ENCODE results near the gene TOMM20. TPM values are rescaled to one million over a fixed set of nuclear protein-coding genes. Genes with fewer than 3 reads are reported as not detected.

The TOMM20 gene
- total and polyA plus RNA-seq, 2 experiments from 2014 or later, result 138 to 159 TPM

DNA sequence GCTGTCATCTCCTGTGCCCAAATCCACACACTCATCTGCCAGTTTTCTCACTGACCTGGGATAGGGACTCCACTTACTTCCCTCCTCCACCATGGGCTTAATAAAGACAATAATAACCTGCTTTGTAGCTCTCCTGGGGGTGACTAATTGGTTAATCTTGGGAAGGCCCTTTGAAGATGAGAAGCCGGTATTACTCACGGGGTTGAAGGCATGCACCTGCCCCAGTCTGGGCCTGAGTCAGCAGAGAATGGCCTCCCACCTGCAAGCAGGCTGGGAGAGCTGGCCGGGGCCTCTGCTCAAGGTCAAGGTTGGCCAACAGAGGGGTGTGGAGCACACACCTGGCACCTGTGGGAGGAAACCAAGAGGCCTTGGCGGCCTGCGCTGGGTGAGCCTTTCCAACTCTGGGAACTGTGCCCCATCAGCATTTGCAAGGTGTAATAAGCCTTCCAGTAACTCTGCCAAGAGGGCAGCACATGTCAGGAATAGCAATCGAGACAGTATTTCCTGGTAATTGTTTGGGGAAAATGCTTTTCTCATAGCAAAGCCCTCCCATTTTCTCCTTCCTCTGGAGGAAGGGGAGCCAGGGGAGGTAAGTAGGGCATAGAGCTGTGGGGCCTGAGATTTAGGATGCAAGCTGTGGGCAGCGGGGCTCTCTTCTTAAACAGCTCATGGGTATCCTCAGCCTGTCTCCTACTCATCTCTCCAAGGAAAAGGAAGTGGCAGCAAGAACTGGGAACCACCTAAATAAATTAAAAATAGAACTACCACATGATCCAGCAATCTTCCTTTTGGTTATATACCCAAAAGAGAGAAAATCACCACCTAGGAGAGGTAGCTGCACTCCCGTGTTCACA is 49.0 kb downstream of the TOMM20 start:
- peaks cover 16% of the 10 kb centered on the region for H3F3A ChIP-seq (replicated peaks; ENCODE audit: low read depth)
- TF ChIP-seq POLR2AphosphoS5 (IDR thresholded peaks at IDR 0.05; ENCODE audit: low read depth) (no peak), STAT1 (IDR thresholded peaks at IDR 0.05; ENCODE audit: unreplicated experiment) (no peak), EZH2phosphoT487 (IDR thresholded peaks at IDR 0.05; ENCODE audit: unreplicated experiment) (no peak), EZH2 (IDR thresholded peaks at IDR 0.05; ENCODE audit: low read depth, unreplicated experiment) (no peak), JUNB (IDR thresholded peaks at IDR 0.05; ENCODE audit: unreplicated experiment) (no peak), NANOG (IDR thresholded peaks at IDR 0.05; ENCODE audit: borderline replicate concordance) (no peak), ZNF114 (CRISPR knock-in tag; IDR thresholded peaks at IDR 0.05) (no peak), ZNF331 (CRISPR knock-in tag; IDR thresholded peaks at IDR 0.05; ENCODE audit: low read depth) (no peak), CREB1 (CRISPR knock-in tag; IDR thresholded peaks at IDR 0.05; ENCODE audit: low read depth) (no peak)
- TF ChIP-seq, protein P1, sequence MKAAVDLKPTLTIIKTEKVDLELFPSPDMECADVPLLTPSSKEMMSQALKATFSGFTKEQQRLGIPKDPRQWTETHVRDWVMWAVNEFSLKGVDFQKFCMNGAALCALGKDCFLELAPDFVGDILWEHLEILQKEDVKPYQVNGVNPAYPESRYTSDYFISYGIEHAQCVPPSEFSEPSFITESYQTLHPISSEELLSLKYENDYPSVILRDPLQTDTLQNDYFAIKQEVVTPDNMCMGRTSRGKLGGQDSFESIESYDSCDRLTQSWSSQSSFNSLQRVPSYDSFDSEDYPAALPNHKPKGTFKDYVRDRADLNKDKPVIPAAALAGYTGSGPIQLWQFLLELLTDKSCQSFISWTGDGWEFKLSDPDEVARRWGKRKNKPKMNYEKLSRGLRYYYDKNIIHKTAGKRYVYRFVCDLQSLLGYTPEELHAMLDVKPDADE (IDR thresholded peaks at IDR 0.05), result no peak
- TF ChIP-seq, protein P2, sequence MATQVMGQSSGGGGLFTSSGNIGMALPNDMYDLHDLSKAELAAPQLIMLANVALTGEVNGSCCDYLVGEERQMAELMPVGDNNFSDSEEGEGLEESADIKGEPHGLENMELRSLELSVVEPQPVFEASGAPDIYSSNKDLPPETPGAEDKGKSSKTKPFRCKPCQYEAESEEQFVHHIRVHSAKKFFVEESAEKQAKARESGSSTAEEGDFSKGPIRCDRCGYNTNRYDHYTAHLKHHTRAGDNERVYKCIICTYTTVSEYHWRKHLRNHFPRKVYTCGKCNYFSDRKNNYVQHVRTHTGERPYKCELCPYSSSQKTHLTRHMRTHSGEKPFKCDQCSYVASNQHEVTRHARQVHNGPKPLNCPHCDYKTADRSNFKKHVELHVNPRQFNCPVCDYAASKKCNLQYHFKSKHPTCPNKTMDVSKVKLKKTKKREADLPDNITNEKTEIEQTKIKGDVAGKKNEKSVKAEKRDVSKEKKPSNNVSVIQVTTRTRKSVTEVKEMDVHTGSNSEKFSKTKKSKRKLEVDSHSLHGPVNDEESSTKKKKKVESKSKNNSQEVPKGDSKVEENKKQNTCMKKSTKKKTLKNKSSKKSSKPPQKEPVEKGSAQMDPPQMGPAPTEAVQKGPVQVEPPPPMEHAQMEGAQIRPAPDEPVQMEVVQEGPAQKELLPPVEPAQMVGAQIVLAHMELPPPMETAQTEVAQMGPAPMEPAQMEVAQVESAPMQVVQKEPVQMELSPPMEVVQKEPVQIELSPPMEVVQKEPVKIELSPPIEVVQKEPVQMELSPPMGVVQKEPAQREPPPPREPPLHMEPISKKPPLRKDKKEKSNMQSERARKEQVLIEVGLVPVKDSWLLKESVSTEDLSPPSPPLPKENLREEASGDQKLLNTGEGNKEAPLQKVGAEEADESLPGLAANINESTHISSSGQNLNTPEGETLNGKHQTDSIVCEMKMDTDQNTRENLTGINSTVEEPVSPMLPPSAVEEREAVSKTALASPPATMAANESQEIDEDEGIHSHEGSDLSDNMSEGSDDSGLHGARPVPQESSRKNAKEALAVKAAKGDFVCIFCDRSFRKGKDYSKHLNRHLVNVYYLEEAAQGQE (IDR thresholded peaks at IDR 0.05; ENCODE audit: unreplicated experiment), result no peak
- TF ChIP-seq, protein P3, sequence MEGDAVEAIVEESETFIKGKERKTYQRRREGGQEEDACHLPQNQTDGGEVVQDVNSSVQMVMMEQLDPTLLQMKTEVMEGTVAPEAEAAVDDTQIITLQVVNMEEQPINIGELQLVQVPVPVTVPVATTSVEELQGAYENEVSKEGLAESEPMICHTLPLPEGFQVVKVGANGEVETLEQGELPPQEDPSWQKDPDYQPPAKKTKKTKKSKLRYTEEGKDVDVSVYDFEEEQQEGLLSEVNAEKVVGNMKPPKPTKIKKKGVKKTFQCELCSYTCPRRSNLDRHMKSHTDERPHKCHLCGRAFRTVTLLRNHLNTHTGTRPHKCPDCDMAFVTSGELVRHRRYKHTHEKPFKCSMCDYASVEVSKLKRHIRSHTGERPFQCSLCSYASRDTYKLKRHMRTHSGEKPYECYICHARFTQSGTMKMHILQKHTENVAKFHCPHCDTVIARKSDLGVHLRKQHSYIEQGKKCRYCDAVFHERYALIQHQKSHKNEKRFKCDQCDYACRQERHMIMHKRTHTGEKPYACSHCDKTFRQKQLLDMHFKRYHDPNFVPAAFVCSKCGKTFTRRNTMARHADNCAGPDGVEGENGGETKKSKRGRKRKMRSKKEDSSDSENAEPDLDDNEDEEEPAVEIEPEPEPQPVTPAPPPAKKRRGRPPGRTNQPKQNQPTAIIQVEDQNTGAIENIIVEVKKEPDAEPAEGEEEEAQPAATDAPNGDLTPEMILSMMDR (conservative IDR thresholded peaks at IDR 0.05; ENCODE audit: low read depth in 2 of 2), result no peak
- TF ChIP-seq, protein P4, sequence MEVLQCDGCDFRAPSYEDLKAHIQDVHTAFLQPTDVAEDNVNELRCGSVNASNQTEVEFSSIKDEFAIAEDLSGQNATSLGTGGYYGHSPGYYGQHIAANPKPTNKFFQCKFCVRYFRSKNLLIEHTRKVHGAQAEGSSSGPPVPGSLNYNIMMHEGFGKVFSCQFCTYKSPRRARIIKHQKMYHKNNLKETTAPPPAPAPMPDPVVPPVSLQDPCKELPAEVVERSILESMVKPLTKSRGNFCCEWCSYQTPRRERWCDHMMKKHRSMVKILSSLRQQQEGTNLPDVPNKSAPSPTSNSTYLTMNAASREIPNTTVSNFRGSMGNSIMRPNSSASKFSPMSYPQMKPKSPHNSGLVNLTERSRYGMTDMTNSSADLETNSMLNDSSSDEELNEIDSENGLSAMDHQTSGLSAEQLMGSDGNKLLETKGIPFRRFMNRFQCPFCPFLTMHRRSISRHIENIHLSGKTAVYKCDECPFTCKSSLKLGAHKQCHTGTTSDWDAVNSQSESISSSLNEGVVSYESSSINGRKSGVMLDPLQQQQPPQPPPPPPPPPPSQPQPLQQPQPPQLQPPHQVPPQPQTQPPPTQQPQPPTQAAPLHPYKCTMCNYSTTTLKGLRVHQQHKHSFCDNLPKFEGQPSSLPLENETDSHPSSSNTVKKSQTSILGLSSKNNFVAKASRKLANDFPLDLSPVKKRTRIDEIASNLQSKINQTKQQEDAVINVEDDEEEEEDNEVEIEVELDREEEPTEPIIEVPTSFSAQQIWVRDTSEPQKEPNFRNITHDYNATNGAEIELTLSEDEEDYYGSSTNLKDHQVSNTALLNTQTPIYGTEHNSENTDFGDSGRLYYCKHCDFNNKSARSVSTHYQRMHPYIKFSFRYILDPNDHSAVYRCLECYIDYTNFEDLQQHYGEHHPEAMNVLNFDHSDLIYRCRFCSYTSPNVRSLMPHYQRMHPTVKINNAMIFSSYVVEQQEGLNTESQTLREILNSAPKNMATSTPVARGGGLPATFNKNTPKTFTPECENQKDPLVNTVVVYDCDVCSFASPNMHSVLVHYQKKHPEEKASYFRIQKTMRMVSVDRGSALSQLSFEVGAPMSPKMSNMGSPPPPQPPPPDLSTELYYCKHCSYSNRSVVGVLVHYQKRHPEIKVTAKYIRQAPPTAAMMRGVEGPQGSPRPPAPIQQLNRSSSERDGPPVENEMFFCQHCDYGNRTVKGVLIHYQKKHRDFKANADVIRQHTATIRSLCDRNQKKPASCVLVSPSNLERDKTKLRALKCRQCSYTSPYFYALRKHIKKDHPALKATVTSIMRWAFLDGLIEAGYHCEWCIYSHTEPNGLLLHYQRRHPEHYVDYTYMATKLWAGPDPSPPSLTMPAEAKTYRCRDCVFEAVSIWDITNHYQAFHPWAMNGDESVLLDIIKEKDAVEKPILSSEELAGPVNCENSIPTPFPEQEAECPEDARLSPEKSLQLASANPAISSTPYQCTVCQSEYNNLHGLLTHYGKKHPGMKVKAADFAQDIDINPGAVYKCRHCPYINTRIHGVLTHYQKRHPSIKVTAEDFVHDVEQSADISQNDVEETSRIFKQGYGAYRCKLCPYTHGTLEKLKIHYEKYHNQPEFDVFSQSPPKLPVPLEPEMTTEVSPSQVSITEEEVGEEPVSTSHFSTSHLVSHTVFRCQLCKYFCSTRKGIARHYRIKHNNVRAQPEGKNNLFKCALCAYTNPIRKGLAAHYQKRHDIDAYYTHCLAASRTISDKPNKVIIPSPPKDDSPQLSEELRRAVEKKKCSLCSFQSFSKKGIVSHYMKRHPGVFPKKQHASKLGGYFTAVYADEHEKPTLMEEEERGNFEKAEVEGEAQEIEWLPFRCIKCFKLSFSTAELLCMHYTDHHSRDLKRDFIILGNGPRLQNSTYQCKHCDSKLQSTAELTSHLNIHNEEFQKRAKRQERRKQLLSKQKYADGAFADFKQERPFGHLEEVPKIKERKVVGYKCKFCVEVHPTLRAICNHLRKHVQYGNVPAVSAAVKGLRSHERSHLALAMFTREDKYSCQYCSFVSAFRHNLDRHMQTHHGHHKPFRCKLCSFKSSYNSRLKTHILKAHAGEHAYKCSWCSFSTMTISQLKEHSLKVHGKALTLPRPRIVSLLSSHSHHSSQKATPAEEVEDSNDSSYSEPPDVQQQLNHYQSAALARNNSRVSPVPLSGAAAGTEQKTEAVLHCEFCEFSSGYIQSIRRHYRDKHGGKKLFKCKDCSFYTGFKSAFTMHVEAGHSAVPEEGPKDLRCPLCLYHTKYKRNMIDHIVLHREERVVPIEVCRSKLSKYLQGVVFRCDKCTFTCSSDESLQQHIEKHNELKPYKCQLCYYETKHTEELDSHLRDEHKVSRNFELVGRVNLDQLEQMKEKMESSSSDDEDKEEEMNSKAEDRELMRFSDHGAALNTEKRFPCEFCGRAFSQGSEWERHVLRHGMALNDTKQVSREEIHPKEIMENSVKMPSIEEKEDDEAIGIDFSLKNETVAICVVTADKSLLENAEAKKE (CRISPR knock-in tag; IDR thresholded peaks at IDR 0.05), result no peak
- no peak for ATAC-seq
- H3K4me1 ChIP-seq (ENCODE audit: insufficient read depth), result peaks cover 4% of the 10 kb centered on the region; the same call in 1 of the 2 replicates
- no peak overlapping the region for H3K27ac ChIP-seq (ENCODE audit: low read depth)
- H3K27ac Mint-ChIP-seq, result no peak overlapping the region; the same call in 1 of the 2 replicates
- peak overlapping the region; percentile 18; the same call in 1 of the 2 replicates for H2AFZ ChIP-seq
- no peaks in the 10 kb centered on the region for H3K27me3 ChIP-seq (ENCODE audit: insufficient read depth)
- H3K36me3 ChIP-seq (ENCODE audit: insufficient read depth), result no peaks in the 10 kb centered on the region
- H3K36me3 Mint-ChIP-seq (ENCODE audit: low read depth), result no peaks in the 10 kb centered on the region
- peaks cover 16% of the 10 kb centered on the region for H3K4me1 Mint-ChIP-seq
- peaks cover 9% of the 10 kb centered on the region for H3K27me3 Mint-ChIP-seq (ENCODE audit: insufficient read depth, low read depth, poor library complexity)
- DNase-seq (ENCODE audit: low spot score), result no peak
- H3K79me2 ChIP-seq (replicated peaks; ENCODE audit: insufficient read depth), result no peaks in the 10 kb centered on the region
- H3K9me2 ChIP-seq (ENCODE audit: insufficient read depth), result no peaks in the 10 kb centered on the region
- no peak overlapping the region for H3K4me2 ChIP-seq
- H4K20me1 ChIP-seq (replicated peaks; ENCODE audit: insufficient read depth), result no peaks in the 10 kb centered on the region
- H3K4me3 Mint-ChIP-seq, result no peak overlapping the region
- H3K9me3 Mint-ChIP-seq, result no peaks in the 10 kb centered on the region
- no peak overlapping the region for H3K4me3 ChIP-seq
